ENCODE data around the gene CTRB1. TPM values are rescaled to one million over a fixed set of nuclear protein-coding genes. Genes with fewer than 3 reads are reported as not detected.

CTRB1 gene
- total RNA-seq, 1 donor from 2014 or later = not detected

GRCh38 chr16:75244225-75244809, 25.5 kb downstream of the CTRB1 start:
- H3K36me3 Mint-ChIP-seq (ENCODE audit: unreplicated experiment) = no peaks in the 10 kb centered on the region

GRCh38 chr16:75244844-75245758, 26.3 kb downstream of the CTRB1 start:
- peaks cover 50% of the 10 kb centered on the region for H3K4me1 Mint-ChIP-seq (ENCODE audit: low read depth, unreplicated experiment)
- peak overlapping the region; percentile 60 for H3K4me3 Mint-ChIP-seq (ENCODE audit: unreplicated experiment)
- TF ChIP-seq CTCF (IDR thresholded peaks at IDR 0.05; ENCODE audit: partially characterized antibody, unreplicated experiment) = no peak
- H3K27ac Mint-ChIP-seq (ENCODE audit: unreplicated experiment) = peak overlapping the region; percentile 74
- DNase-seq = no peak
- H3K9me3 Mint-ChIP-seq (ENCODE audit: unreplicated experiment) = peaks cover 28% of the 10 kb centered on the region
- H3K27me3 Mint-ChIP-seq (ENCODE audit: unreplicated experiment) = peaks cover 29% of the 10 kb centered on the region
- H3K36me3 Mint-ChIP-seq (ENCODE audit: unreplicated experiment) = no peaks in the 10 kb centered on the region

More at GRCh38 chr16:75244225-75244809, 25.5 kb downstream of the CTRB1 start:
- Mint-ChIP-seq H3K4me1 (ENCODE audit: low read depth, unreplicated experiment) (peaks cover 50% of the 10 kb centered on the region), H3K9me3 (ENCODE audit: unreplicated experiment) (peaks cover 30% of the 10 kb centered on the region), H3K27me3 (ENCODE audit: unreplicated experiment) (peaks cover 29% of the 10 kb centered on the region), H3K27ac (ENCODE audit: unreplicated experiment) (peak overlapping the region; percentile 90), H3K4me3 (ENCODE audit: unreplicated experiment) (peak overlapping the region; percentile 60)
- no peak for DNase-seq
- no peak for TF ChIP-seq CTCF (IDR thresholded peaks at IDR 0.05; ENCODE audit: partially characterized antibody, unreplicated experiment)

- Mint-ChIP-seq H3K27ac (ENCODE audit: unreplicated experiment) (peak overlapping the region; percentile 88), H3K36me3 (ENCODE audit: unreplicated experiment) (no peaks in the 10 kb centered on the region), H3K4me1 (ENCODE audit: low read depth, unreplicated experiment) (peaks cover 38% of the 10 kb centered on the region), H3K4me3 (ENCODE audit: unreplicated experiment) (peak overlapping the region; percentile 72), H3K27me3 (ENCODE audit: unreplicated experiment) (peaks cover 29% of the 10 kb centered on the region), H3K9me3 (ENCODE audit: unreplicated experiment) (peaks cover 32% of the 10 kb centered on the region)
- no peak for TF ChIP-seq CTCF (IDR thresholded peaks at IDR 0.05; ENCODE audit: partially characterized antibody, unreplicated experiment)
- no peak for DNase-seq
Observed at GRCh38 chr16:75246504-75247205, 27.9 kb downstream of the CTRB1 start.

GRCh38 chr16:75247249-75247648, 28.5 kb downstream of the CTRB1 start:
- Mint-ChIP-seq H3K9me3 (ENCODE audit: unreplicated experiment) (peaks cover 33% of the 10 kb centered on the region), H3K4me1 (ENCODE audit: low read depth, unreplicated experiment) (peaks cover 39% of the 10 kb centered on the region), H3K36me3 (ENCODE audit: unreplicated experiment) (no peaks in the 10 kb centered on the region), H3K4me3 (ENCODE audit: unreplicated experiment) (peak overlapping the region; percentile 72), H3K27ac (ENCODE audit: unreplicated experiment) (peak overlapping the region; percentile 73), H3K27me3 (ENCODE audit: unreplicated experiment) (peaks cover 33% of the 10 kb centered on the region)
- TF ChIP-seq CTCF (IDR thresholded peaks at IDR 0.05; ENCODE audit: partially characterized antibody, unreplicated experiment) = no peak
- no peak for DNase-seq
